LNCaP clone FGC (cell line): ENCODE data around the gene NECTIN4.

ENCODE experiments used
- DNase-seq: peaks from one replicate; pipeline ENCODE4 v3.0.0-alpha.2; 2011; ENCODE audit warnings: low read depth
- H3K4me3 ChIP-seq: 2 replicates; pipeline ENCODE4 v1.5.1; 2011; ENCODE audit warnings: mild to moderate bottlenecking, low read depth, low read length, control low read depth
- CTCF ChIP-seq: IDR thresholded peaks from 2 replicates; pipeline ENCODE4 v1.5.1; 2012; ENCODE audit warnings: mild to moderate bottlenecking; ENCODE audit not compliant: control insufficient read depth, insufficient read depth; ENCODE audit errors: extremely low read depth

Gene NECTIN4

DNA sequence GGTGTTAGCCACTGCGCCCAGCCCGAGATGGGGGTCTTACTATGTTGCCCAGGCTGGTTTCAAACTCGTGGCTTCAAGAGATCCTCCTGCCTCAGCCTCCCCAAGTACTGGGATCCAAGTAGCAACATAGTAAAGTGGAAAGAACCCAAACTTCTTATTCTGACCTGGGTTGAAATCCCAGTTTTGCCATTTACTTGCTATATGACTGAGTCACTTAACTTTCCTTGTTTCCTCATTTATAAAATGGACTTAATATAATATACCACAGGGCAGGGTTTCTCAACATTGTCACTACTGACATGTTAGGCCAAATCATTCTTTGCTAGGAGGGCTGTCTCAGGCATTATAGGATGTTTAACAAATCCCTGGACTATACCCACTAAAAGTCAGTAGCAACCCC lies 21.8 kb upstream of the NECTIN4 start:
- TF ChIP-seq CTCF, result no peak
- DNase-seq, result no peak
- no peak overlapping the region for H3K4me3 ChIP-seq

GRCh38 chr1:161106431-161106830 lies 17.1 kb upstream of the NECTIN4 start:
- DNase-seq, result no peak
- H3K4me3 ChIP-seq, result no peak overlapping the region
- no peak for TF ChIP-seq CTCF

GRCh38 chr1:161100556-161100955 lies 11.2 kb upstream of the NECTIN4 start:
- no peak for TF ChIP-seq CTCF
- no peak for DNase-seq
- no peak overlapping the region for H3K4me3 ChIP-seq

DNA sequence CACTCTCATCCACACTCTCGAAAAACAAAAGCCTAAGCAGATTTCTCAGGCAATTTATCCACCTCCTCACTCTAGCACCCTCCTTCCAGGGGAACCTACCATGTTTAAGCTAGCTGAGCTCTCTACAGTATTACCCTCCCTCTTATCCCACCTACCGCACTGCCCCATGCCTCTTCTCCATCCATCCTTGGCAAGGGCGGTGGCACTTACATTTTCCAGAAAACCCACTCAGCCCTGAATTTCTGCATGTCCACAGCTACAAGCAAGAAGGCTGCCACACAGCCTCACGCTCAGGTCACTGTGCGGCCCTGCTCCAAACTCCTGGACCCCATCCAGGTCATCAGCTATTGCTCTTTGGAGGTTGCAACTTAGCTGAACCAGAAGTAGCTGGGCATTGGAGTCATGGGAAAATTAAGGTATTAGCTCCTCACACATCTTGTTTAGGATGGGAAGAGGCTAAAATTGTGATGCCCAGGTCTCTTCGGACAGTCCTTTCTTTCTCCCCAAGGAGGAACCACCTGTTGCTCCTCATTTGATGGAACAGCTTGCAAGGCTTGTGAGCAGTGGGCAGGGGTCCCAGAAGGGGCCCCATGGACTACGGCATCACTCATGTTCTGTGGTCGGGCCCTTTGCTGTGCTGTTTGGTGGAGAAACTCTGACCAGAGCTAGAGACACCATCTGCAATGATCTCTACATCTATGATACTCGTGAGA lies 9.9 kb upstream of the NECTIN4 start:
- peak overlapping the region; percentile 93 for H3K4me3 ChIP-seq
- TF ChIP-seq CTCF, result no peak
- DNase-seq, result no peak

DNA sequence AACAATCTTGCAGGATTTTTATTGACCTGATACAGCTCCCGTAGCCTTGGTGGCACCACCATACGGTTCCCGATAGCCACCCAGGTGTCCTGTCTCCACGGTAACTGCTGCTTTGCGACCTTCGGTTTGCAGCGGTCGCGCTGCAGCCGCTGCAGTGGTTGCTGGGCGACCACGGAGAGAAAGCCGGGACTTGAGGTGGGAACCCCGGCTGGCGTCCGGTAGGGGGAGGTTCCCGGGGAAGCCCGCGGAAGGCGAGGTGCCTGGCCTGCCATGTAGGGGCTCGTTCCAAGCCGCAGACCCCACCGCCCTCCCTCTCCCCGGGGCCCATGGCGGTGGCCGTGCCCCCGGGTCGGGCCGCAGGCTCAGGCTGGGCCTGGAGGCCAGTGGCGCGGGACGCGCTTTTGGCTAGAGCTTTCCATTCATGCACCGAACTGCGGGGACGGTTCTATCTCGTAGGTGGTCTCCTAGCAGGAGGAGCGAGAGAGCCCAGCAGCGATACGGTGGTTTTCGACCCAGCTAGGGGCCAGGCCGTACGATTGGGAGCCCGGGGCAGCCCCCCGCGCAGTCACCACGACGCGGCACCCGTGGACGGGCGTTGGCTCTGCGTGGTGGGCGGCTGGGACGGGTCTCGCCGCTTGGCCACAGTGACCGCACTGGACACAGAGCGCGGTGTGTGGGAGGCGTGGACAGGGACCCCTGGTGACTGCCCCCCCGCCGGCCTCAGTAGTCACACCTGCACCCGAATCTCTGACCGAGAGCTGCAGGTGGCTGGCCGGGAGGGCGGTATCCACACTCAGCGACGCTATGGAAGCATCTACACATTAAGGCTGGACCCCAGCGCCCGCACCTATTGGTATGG lies 9.1 kb upstream of the NECTIN4 start, which contains the start of gene KLHDC9:
KLHDC9 (plus strand) TSS at position 152 of the 859 bp plus-strand sequence; CDS start at position 327, 175 bp downstream.
- DNase-seq, result peak; percentile 85
- TF ChIP-seq CTCF, result 0 out of 2 replicates have a peak, but pooled peaks have one; percentile 4
- H3K4me3 ChIP-seq, result peak within 1 kb of the TSS; percentile 93

- no peak overlapping the region for H3K4me3 ChIP-seq
- no peak for TF ChIP-seq CTCF
- no peak for DNase-seq
These were observed 7.2 kb upstream of the NECTIN4 start for GRCh38 chr1:161096530-161096929.
